Urothelium cell line (cell line): ENCODE data around the gene ADAMTS2.

Source experiments
- DNase-seq: peaks from one replicate; pipeline ENCODE4 v3.0.0; 2011; ENCODE audit warnings: low spot score, mixed read lengths
- FAIRE-seq: peaks from 2 replicates; lab custom pipeline; 2011; peaks lifted over from hg19 to GRCh38; lab: Jason Lieb, UNC

ADAMTS2 gene

DNA sequence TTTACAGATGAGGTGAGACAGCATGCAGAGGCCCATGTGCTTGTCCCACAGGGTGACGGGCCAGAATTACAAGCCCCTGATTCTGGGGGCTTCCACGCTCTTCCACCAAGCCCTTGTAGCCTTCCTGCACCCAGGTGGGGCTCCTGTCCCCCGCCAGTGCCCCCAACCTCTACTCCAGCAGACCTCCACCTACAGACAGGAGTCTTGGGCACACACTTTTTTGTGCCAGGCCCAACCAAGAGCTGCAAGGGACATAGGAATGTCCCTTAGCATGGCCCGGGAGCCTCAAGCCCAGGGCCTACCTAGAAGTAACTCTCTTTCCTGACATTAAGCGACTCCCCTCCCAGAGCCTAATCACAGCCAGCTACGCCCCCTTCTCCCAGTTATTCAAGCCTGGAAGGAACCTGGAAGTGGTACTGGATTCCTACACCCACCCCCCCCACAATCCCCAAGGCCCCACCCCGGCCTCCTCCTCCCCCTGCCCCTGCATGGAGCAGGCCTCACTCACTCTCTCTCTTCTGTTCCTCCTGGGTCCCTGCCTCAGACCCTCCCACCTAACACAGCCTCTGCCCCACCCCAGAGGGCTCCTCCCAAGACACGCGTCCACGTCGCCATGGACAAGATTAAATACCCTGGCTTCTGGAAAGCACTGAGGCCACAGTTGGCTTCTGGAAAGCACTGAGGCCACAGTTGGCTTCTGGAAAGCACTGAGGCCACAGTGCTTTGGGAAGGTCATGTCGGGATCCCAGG is 30.5 kb downstream of the ADAMTS2 start:
- FAIRE-seq = no peak
- DNase-seq = no peak

- no peak for DNase-seq
- peak; percentile 35 for FAIRE-seq
These were observed 31.3 kb downstream of the ADAMTS2 start for GRCh38 chr5:179313849-179314521.

- FAIRE-seq (no peak), DNase-seq (no peak)
These were observed 32.6 kb downstream of the ADAMTS2 start for GRCh38 chr5:179312557-179313235.

GRCh38 chr5:179311581-179311980 is 33.7 kb downstream of the ADAMTS2 start:
- DNase-seq (no peak), FAIRE-seq (no peak)

DNA sequence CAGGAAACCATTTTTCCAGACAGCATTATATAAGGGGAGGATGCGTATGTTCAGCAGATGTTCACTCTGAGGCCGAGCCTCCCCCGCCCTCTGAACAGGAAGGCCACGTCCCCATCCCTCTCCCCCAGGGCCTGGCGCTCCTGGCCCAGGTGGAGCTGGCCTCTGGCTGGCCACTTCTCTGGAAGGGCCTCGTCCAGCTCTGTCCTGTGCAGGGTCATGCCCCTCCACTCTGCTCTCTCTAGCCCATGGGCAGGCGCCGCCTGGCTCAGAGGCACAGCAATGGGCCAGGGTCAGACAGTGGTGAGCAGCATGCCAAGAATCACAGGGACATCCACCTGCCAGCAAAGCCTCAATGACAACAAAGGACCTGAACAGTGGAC is 34.2 kb downstream of the ADAMTS2 start:
- no peak for DNase-seq
- FAIRE-seq = no peak

- no peak for FAIRE-seq
- no peak for DNase-seq
These were observed 34.7 kb downstream of the ADAMTS2 start for GRCh38 chr5:179310439-179311090.

DNA sequence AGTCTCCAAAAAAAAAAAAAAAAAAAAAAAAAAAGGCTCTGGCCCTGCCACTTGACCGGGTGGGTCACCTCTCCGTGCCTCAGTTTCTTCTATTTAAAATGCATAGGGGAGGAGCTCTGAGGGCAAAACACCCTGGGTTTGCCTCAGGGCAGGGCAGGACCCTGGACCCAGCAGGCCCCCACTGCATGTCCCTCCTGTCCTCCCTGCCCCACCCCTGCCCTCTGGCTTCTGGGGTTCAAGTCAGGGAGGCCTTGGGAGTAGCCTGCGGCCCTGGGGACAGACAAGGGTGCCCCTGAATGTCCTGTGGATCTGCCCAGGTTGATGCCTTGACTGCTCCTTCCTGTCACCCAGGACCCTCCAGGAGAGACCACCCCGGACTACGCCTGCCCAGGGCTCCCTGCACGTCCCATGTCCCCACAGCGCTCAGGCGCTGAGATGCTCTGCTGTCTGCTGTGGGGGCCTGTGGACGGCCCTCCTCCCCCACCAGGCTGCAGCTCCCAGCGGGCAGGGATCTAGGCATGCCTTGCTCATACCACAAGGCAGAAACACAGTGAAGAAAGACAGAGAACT is 35.4 kb downstream of the ADAMTS2 start:
- FAIRE-seq (no peak), DNase-seq (no peak)

DNA sequence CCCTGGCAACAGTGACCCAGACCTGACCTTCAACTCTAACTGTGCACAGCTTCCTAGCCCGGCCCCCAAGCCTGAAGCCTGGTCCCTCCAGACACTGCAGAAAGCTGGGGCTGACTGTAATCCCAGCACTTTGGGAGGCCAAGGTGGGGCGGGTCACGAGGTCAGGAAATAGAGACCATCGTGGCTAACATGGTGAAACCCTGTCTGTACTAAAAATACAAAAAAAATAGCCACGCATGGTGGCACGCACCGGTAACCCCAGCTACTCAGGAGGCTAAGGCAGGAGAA is 35.9 kb downstream of the ADAMTS2 start:
- DNase-seq (no peak), FAIRE-seq (no peak)

GRCh38 chr5:179308563-179309382 is 36.5 kb downstream of the ADAMTS2 start:
- DNase-seq (no peak), FAIRE-seq (no peak)

DNA sequence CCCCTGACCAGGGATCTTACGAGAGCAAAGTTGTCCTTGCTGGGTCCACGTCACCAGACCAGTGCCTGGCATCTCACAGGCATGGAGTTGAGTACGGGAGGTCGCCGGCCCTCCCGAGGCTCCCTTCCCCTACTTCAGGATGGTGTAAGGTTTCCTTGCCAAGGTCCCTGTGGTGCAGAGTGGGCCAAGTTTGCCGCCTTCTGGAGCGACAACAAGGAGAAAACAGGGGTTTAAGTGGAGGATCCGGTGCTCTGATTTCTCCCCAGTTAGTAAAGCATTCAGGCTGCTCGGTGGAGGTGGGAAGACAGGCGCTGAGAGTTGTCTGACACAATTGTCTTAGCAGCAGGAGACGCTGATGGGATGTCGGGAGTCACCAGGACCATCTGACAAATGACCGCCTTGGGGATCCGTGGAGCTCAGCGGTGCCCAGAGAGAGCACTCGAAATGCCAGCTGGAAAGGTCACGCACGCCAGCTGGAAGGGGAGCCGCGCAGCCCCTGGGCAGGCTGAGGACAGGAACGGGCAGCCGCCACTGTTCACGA is 37.3 kb downstream of the ADAMTS2 start:
- FAIRE-seq = no peak
- no peak for DNase-seq

DNA sequence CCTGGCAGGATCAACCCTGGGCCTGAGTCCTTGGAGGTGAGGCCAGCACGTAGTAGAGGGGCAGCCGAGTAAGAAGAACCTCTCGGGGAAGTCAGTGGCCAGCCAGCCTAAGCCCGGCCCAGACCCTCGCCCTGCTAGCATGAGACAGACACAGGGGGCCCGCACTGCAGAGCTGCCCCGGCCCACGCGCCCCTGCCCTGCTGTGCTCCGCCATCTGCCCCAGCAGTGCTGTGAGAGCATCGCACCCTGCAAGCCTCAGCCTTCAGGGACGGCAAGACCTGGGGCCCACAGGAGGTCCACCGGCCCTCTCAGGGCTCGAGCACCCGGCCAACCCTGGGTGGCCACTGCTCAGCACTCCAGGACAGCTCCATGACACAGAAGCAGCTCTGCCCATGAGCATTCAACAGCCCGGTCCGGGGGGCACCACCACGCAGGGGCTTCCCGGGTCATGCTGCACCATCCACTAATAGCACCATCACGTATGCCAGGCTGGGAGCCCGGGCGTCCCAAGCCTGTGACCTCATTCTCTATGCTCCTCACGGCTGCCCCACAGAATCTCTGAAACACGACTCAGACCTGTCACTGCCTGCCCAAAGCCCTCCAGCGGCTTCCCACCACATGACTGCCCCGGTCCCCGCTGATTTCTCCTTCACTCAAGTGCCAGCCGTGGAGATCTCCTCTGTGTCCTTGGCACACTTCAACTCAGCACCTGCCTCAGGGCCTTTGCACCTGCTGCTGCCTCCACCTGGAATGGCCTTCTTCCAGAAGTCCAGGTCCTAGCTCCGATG is 38.1 kb downstream of the ADAMTS2 start:
- DNase-seq (no peak), FAIRE-seq (no peak)

GRCh38 chr5:179306191-179307012 is 38.9 kb downstream of the ADAMTS2 start:
- DNase-seq (no peak), FAIRE-seq (no peak)

DNA sequence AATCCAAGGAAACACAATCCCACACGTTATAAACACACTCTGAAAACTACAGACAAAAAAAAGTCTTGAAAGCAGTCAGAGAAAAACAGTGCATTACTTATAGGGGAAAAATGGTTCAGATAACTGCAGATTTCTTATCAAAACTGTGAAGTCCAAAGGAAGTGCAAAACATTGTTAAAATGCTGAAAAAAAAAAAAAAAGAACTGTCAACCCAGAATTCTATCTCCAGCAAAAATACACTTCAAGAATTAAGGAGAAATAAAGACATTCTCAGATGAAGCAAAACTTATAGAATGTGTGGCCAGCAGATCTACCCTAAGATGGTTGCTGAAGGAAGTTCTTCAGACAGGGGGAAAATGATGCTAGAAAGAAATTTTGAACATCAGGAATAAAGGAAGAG is 40.4 kb downstream of the ADAMTS2 start:
- FAIRE-seq (no peak), DNase-seq (no peak)

DNA sequence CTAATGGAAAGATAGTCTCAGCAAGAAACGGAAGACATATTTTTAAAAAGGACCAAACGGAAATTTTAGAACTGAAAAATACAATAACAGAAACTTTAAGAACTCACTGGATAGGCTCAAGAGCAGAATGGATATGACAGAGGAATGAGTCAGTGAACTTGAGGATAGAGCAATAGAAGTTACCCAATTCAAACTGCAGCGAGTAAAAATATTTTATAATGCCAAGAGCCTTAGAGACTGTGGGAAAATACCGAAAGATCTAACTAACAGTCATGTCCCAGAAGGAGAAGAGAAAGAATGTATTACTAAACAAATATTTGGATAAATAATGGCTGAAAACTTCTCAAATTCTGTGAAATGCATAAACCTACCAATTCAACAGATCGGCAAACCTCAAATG is 40.8 kb downstream of the ADAMTS2 start:
- FAIRE-seq = no peak
- DNase-seq = no peak

DNA sequence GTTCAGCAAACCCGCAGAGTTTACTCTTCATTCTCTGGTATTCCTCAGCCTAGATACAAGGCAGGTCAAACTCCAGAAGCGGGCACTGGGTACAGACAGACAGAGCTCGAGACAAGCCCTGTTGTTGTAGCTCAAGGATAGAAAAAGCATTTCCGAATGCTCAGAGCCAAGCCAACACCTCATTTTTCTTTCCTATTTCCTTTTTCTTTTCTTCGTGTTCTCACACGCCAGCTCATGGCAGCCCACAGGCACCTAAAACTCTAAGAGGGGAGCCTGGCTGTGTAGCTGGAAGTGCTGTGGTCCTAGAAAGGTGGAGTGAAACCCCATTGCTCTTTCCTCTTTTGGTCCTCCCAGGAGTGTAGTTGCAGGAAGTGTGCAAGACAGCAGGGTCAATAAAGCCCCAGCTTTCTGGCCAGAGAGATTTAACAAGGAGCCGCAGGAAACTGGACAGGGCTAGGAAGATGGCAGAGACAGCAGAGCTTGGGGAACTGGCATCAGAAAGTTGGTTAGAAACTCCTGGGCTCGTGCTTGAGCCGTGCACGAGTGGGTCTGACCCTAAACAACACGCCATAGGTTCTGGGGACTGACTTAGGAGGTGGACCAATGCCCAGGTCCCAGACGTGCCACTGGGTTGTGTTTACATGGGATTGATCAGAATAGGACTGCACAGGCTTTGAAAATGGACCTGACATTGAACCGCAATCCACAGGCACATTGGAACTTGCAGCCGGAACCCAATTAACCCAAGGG is 41.6 kb downstream of the ADAMTS2 start:
- no peak for FAIRE-seq

GRCh38 chr5:179302499-179303185 is 42.6 kb downstream of the ADAMTS2 start:
- FAIRE-seq (no peak), DNase-seq (no peak)

More for the DNA sequence above, 41.6 kb downstream of the ADAMTS2 start:
- no peak for DNase-seq

DNA sequence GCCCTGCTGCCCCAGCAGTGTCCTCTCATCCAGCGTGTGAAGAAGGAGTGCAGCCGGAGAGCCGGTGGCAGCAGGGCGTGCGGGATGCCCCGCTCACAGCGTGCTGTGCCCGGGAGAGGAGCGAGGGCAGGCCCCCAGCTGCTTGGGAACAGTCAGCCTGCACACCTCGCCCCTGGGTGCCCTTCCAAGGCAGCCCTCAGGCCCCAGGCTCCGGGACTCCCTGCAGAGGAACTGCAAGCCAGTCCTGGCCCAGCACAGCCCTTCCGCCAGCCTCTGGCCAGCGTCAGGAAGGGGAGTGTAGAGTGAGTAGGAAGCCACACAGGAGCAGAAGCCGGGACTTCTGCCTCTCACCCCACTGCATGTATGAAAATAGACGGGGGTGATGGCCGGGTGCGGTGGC is 43.5 kb downstream of the ADAMTS2 start:
- DNase-seq = no peak
- no peak for FAIRE-seq
